ENCODE measurements around the gene ITGB7. TPM values are rescaled to one million over a fixed set of nuclear protein-coding genes. Genes with fewer than 3 reads are reported as not detected.

The ITGB7 gene
- polyA plus RNA-seq, 1 of the 3 experiments (the other 2 are of a cell fraction) = 0.25 TPM

DNA sequence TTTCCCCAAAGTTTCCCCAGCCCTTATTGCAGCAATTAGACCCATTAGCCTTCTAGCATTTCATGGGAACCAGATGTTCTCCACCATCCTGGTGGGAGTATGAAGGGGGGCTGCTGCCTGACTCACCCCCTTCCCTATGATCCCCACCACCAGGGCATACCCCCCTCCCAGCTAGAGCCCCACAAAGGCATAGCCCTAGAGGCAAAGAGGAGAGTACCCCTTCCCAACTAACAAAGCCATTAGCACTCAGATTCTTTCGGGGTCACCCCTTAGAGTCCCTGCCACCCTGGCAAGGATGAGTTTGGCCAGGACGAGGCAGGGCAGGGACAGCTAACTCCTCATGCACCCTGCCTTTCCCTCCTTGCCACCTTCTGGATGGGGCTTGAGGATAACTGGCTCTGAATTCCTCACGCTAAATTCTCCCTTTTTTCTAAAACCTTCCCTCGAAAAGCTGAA lies 15.8 kb upstream of the ITGB7 start:
- POLR2A ChIA-PET = interaction anchor here (0.7 to 1.9 kb wide), 2 partner anchors 33 to 45 kb away, joined by 3 to 6 read pairs; partner anchors contain the start of gene ESPL1

More for the DNA sequence above, 15.8 kb upstream of the ITGB7 start:
- peaks cover 0 to 5% of the 10 kb centered on the region in 2 experiments for H3K36me3 ChIP-seq (replicated peaks in 1 of 2; ENCODE audit: control insufficient read depth in 1 of 2, insufficient read depth in 2 of 2, low read length in 1 of 2)
- no peaks in the 10 kb centered on the region for H3K9me3 ChIP-seq
- peak overlapping the region; percentile 99 for H3K27ac ChIP-seq (ENCODE audit: low read depth in 2 of 2, low read length in 1 of 2)
- TF ChIP-seq, protein P1, sequence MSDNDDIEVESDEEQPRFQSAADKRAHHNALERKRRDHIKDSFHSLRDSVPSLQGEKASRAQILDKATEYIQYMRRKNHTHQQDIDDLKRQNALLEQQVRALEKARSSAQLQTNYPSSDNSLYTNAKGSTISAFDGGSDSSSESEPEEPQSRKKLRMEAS (IDR thresholded peaks at IDR 0.05; ENCODE audit: low read depth) = no peak
- no peak for TF ChIP-seq GATA2 (CRISPR knock-in tag; IDR thresholded peaks at IDR 0.05)
- TF ChIP-seq RCOR1 (IDR thresholded peaks at IDR 0.05; ENCODE audit: low read length) = no peak
- TF ChIP-seq MEF2A (IDR thresholded peaks at IDR 0.05; ENCODE audit: borderline replicate concordance, low read depth) = no peak
- no peak for TF ChIP-seq YY1 (IDR thresholded peaks at IDR 0.05; ENCODE audit: low read depth)
- TF ChIP-seq, protein P2, sequence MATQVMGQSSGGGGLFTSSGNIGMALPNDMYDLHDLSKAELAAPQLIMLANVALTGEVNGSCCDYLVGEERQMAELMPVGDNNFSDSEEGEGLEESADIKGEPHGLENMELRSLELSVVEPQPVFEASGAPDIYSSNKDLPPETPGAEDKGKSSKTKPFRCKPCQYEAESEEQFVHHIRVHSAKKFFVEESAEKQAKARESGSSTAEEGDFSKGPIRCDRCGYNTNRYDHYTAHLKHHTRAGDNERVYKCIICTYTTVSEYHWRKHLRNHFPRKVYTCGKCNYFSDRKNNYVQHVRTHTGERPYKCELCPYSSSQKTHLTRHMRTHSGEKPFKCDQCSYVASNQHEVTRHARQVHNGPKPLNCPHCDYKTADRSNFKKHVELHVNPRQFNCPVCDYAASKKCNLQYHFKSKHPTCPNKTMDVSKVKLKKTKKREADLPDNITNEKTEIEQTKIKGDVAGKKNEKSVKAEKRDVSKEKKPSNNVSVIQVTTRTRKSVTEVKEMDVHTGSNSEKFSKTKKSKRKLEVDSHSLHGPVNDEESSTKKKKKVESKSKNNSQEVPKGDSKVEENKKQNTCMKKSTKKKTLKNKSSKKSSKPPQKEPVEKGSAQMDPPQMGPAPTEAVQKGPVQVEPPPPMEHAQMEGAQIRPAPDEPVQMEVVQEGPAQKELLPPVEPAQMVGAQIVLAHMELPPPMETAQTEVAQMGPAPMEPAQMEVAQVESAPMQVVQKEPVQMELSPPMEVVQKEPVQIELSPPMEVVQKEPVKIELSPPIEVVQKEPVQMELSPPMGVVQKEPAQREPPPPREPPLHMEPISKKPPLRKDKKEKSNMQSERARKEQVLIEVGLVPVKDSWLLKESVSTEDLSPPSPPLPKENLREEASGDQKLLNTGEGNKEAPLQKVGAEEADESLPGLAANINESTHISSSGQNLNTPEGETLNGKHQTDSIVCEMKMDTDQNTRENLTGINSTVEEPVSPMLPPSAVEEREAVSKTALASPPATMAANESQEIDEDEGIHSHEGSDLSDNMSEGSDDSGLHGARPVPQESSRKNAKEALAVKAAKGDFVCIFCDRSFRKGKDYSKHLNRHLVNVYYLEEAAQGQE (IDR thresholded peaks at IDR 0.05; ENCODE audit: low read depth, low read length) = no peak
- no peak for TF ChIP-seq RXRA (IDR thresholded peaks at IDR 0.05; ENCODE audit: borderline replicate concordance, low read depth)
- TF ChIP-seq NFIC (IDR thresholded peaks at IDR 0.05; ENCODE audit: borderline replicate concordance) = no peak
- TF ChIP-seq NRF1 (IDR thresholded peaks at IDR 0.05; ENCODE audit: low read depth, low read length) = no peak
- TF ChIP-seq ELF1 (IDR thresholded peaks at IDR 0.05) = no peak
- TF ChIP-seq, protein P3, sequence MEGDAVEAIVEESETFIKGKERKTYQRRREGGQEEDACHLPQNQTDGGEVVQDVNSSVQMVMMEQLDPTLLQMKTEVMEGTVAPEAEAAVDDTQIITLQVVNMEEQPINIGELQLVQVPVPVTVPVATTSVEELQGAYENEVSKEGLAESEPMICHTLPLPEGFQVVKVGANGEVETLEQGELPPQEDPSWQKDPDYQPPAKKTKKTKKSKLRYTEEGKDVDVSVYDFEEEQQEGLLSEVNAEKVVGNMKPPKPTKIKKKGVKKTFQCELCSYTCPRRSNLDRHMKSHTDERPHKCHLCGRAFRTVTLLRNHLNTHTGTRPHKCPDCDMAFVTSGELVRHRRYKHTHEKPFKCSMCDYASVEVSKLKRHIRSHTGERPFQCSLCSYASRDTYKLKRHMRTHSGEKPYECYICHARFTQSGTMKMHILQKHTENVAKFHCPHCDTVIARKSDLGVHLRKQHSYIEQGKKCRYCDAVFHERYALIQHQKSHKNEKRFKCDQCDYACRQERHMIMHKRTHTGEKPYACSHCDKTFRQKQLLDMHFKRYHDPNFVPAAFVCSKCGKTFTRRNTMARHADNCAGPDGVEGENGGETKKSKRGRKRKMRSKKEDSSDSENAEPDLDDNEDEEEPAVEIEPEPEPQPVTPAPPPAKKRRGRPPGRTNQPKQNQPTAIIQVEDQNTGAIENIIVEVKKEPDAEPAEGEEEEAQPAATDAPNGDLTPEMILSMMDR (IDR thresholded peaks at IDR 0.05) = no peak
- no peak for TF ChIP-seq EP300 (IDR thresholded peaks at IDR 0.05; ENCODE audit: borderline replicate concordance in 1 of 2, low read depth in 1 of 2, low read length in 1 of 2)
- TF ChIP-seq TCF12 (IDR thresholded peaks at IDR 0.05) = no peak
- TF ChIP-seq, protein P4, sequence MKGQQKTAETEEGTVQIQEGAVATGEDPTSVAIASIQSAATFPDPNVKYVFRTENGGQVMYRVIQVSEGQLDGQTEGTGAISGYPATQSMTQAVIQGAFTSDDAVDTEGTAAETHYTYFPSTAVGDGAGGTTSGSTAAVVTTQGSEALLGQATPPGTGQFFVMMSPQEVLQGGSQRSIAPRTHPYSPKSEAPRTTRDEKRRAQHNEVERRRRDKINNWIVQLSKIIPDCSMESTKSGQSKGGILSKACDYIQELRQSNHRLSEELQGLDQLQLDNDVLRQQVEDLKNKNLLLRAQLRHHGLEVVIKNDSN (IDR thresholded peaks at IDR 0.05; ENCODE audit: borderline replicate concordance, low read depth) = no peak
- no peak for TF ChIP-seq FOXM1 (IDR thresholded peaks at IDR 0.05; ENCODE audit: low read depth)
- TF ChIP-seq SIN3A (IDR thresholded peaks at IDR 0.05; ENCODE audit: borderline replicate concordance, low read depth, low read length) = no peak
- TF ChIP-seq, protein P5, sequence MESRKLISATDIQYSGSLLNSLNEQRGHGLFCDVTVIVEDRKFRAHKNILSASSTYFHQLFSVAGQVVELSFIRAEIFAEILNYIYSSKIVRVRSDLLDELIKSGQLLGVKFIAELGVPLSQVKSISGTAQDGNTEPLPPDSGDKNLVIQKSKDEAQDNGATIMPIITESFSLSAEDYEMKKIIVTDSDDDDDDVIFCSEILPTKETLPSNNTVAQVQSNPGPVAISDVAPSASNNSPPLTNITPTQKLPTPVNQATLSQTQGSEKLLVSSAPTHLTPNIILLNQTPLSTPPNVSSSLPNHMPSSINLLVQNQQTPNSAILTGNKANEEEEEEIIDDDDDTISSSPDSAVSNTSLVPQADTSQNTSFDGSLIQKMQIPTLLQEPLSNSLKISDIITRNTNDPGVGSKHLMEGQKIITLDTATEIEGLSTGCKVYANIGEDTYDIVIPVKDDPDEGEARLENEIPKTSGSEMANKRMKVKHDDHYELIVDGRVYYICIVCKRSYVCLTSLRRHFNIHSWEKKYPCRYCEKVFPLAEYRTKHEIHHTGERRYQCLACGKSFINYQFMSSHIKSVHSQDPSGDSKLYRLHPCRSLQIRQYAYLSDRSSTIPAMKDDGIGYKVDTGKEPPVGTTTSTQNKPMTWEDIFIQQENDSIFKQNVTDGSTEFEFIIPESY (IDR thresholded peaks at IDR 0.05; ENCODE audit: borderline replicate concordance, low read depth) = no peak
- TF ChIP-seq, protein P6, sequence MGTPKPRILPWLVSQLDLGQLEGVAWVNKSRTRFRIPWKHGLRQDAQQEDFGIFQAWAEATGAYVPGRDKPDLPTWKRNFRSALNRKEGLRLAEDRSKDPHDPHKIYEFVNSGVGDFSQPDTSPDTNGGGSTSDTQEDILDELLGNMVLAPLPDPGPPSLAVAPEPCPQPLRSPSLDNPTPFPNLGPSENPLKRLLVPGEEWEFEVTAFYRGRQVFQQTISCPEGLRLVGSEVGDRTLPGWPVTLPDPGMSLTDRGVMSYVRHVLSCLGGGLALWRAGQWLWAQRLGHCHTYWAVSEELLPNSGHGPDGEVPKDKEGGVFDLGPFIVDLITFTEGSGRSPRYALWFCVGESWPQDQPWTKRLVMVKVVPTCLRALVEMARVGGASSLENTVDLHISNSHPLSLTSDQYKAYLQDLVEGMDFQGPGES (IDR thresholded peaks at IDR 0.05; ENCODE audit: low read depth, low read length) = no peak
- H3K4me2 ChIP-seq = peak overlapping the region; percentile 80
- H2AFZ ChIP-seq (ENCODE audit: low read depth) = 0 out of 2 replicates have a peak overlapping the region, but pooled peaks have one; percentile 4
- CTCF ChIA-PET = interaction anchor here (0.7 to 6.5 kb wide), 8 partner anchors 9 to 159 kb away, joined by 3 to 39 read pairs (median 4); partner anchors contain the start of genes AAAS and RARG
- peak; percentile 80 for DNase-seq
- 59% methylated on average over 4 of the region's 4 CpGs for WGBS (ENCODE audit: low lambda C conversion rate)
- 0 out of 2 replicates have a peak, but pooled peaks cover 2% of the 10 kb centered on the region for H4K20me1 ChIP-seq (ENCODE audit: insufficient read depth)
- peak overlapping the region; percentile 41; the same call in 1 of the 2 replicates for H3K9ac ChIP-seq
- H3K27me3 ChIP-seq (ENCODE audit: insufficient read depth) = no peaks in the 10 kb centered on the region
- H3K4me1 ChIP-seq (ENCODE audit: control insufficient read depth in 1 of 2, insufficient read depth in 2 of 2, low read depth in 1 of 2, low read length in 1 of 2) = peaks cover 49 to 59% of the 10 kb centered on the region in 2 experiments
- peak overlapping the region in 1 of 2 experiments; percentile 70; a peak in 2 of 4 replicates for H3K4me3 ChIP-seq (ENCODE audit: low read depth in 2 of 2, low read length in 1 of 2)
- peaks cover 34% of the 10 kb centered on the region for H3F3A ChIP-seq (replicated peaks; ENCODE audit: insufficient read depth)
- H3K9me2 ChIP-seq = no peaks in the 10 kb centered on the region
- peaks cover 21% of the 10 kb centered on the region for H3K79me2 ChIP-seq (ENCODE audit: insufficient read depth)
